ENCODE data around the gene GHITM. TPM values are rescaled to one million over a fixed set of nuclear protein-coding genes. Genes with fewer than 3 reads are reported as not detected.

GHITM gene
- polyA plus RNA-seq, 3 donors: 161 to 165 (median 164) TPM

DNA sequence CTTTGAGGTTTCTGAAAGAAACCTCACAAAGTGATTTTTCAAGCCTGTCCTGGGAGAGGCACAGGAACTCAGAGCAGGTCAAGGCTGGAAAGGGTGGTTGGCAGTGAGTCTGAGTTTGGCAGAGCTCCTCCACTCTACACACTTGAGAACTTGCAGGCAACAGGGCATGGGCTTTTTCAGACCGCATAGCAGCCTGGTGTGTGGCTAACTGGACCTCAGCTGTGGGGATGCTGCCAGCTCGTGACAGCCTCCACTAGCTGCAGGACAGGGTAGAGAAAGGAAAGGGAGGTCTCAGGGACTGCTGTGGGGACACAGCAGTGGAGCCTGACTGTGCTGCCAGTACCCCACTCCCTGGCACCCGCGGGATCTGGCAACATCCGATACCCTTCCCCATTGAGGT is 57.6 kb downstream of the GHITM start:
- no peak for DNase-seq

DNA sequence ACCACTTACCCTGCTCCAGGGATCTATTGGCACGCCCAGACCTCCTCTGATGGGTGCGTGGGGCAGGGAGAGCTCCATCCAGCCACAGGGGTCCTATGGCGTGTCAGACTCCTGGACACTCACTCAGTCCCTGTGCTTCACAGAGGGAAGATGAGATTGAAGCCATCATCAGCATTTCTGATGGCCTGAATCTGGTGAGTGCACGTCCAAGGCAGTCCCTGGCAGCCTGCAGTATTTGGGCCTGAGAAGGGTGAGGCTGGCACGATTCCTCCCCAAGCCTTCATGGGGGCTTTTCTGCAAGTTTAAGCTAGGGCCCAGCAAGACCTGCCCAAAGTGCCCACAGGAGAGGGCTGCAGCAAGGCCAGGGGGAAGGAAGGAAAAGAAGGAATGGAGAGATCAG is 58.3 kb downstream of the GHITM start:
- DNase-seq: no peak

DNA sequence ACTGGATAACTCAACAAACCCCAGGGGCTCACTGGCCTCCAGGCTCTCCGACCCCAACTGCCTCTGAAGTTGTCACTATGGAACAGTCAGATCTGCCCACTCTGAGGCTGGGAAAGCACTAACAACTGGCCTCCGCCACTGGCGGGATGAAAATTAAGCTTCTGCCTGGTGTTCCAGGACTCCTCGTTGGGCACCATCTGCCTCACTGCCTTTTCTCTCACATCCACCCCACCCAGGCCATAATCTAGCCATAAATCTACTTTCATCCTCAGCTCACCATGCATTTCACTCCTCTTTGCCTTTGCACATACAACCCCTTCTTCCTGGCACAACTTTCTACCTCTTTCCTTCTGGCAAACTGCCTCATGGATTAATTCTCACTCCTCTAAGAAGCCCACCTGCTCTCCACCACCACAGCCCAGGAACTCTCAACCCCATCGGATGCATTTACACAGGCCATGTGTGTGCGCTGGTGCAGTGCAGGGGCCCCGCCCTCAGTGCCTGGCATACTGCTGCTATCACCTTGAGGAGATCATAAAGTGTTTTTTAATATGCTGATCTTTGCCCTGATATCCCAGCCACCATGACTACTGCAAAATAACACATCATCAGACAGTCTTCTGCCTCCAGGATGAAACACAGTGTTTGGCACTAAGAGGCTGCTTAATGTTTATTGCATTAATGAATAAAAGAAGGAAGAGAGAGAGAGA is 59.1 kb downstream of the GHITM start:
- DNase-seq: no peak

DNA sequence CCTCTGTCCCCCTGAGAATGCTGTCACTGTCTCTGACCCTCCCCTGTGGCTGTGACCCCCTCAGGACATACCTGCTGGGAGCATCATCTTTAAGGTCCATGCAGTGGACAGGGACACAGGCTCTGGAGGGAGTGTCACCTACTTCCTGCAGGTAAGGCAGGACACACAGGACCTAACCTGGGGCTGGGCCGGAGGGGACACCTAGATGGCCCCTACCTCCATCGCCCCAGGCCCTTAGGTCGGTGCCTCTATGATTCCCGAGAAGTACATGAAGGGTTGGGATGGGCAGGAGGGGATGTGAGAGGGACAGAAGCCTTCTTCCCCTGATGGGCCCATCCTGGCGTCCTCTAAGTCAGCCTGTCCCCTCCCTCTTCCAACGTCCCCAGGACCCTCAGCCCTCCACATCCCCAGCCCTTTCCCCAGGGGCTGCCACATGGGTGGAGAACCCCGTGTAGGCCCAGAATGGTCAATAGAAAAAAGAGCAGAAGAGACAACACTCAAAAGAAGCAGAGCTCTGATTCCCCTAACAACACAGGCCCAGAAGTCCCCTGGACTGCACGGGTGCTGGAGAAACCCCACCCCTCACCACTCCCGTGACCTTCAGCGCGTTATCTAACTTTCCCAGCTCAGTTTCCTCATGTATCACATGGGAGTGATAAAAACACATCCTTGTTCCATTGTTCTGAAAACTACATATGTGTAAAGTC is 61.4 kb downstream of the GHITM start:
- no peak for DNase-seq

DNA sequence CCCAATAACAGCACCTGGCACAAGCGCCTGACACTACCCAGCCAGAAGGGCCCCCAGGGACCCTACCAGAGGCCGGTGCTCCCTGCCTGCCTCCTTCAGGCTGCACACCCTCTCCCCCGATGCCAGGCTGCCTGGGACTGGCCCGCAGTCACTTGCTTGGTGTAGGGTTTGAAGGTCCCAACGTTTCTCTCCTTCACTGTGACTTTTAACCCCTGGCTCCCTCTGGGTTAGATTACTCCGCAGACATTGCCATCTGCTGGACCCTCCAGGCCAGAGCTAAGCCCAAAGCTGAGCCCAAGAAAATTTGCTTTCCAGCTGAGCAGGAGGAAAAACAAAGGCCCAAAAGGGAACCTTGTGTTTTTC is 61.9 kb downstream of the GHITM start:
- no peak for DNase-seq

DNA sequence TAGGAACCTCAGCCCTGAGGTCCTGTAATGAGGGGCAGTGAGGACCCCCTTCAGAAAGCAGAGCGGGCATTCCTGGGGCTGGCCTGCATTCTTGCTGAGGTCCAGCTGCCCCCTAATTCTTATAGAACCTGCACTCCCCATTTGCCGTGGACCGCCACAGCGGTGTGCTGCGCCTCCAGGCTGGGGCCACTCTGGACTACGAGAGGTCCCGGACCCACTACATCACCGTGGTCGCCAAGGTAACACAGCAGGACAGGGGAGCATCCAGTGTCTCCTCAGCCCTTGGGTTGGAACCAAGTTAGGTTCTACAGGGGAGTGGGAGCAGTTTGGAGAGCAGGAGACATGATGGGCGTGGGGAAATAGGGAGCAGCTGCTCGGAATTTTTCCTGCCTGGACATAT is 62.4 kb downstream of the GHITM start:
- DNase-seq: no peak

DNA sequence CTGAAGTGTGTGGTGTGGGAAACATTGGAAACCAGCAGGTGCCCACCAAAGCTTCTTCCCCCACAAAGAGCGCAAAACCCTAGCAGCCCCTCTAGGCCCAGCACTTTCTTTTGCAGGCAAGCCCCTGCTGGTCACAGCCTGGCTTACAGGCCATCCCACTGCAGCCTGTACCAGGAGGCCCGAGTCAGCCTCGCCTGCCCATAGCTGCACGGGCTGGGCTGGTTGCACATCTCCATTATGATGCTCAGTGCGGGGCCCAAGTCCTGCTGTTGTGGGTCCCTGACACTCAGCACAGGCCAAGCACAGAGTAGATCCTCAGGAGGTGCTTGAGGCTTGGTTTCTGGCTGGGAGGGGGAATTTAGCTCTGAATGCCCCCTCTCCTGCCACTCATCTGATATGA is 63.0 kb downstream of the GHITM start:
- DNase-seq: no peak

Other genes with a start within 250 kb of the GHITM start
- gene GPR15LG, start 34.3 kb downstream of the GHITM start, polyA plus RNA-seq (ENCODE audit: insufficient read length in 3 of 3): under 1 TPM; 0.43 to 0.97 (median 0.78) TPM
- gene CDHR1, start 55.0 kb downstream of the GHITM start, polyA plus RNA-seq (ENCODE audit: insufficient read length in 3 of 3): 1 to 10 TPM in 2 of 3 donors, under 1 TPM in 1; 0.65 to 1.3 (median 1.2) TPM
- not detected for gene LRIT2, start 86.0 kb downstream of the GHITM start, polyA plus RNA-seq (ENCODE audit: insufficient read length in 3 of 3)
- gene LRIT1, start 102.0 kb downstream of the GHITM start, polyA plus RNA-seq (ENCODE audit: insufficient read length in 3 of 3): not detected
- under 1 TPM in 1 of 3 donors, not detected in 2; 0.10 TPM for gene RGR, start 105.5 kb downstream of the GHITM start, polyA plus RNA-seq (ENCODE audit: insufficient read length in 3 of 3)
- 10 to 100 TPM; 24.7 to 28.5 (median 24.8) TPM for gene CCSER2, start 189.1 kb downstream of the GHITM start, polyA plus RNA-seq (ENCODE audit: insufficient read length in 3 of 3)